Liver (tissue), 9 donors: ENCODE results near the gene GCGR. TPM values are rescaled to one million over a fixed set of nuclear protein-coding genes. Genes with fewer than 3 reads are reported as not detected.

Experiments
- DNase-seq: peaks from one replicate; pipeline ENCODE4 v3.0.0-alpha.2; 2017; ENCODE audit warnings: low spot score
- H3K27ac ChIP-seq, 2 donors: one replicate each; pipeline ENCODE4 v1.7.0; 2013; ENCODE audit warnings: inconsistent platforms in 2 of 2, low read length in 2 of 2, control low read depth in 1 of 2, low read depth in 1 of 2, mild to moderate bottlenecking in 1 of 2
- H3K27me3 ChIP-seq, 4 donors: one replicate each; pipeline versions ENCODE4 v1.6.1 to v1.7.0; 2013; ENCODE audit warnings: low read length in 3 of 4, inconsistent platforms in 1 of 4, mild to moderate bottlenecking in 1 of 4, moderate library complexity in 1 of 4; ENCODE audit not compliant: control insufficient read depth in 4 of 4, insufficient read depth in 4 of 4
- H3K36me3 ChIP-seq, 4 donors: one replicate each; pipeline versions ENCODE4 v1.6.1 to v1.7.0; 2013; ENCODE audit warnings: low read length in 3 of 4, mild to moderate bottlenecking in 3 of 4, low read depth in 1 of 4, moderate library complexity in 1 of 4; ENCODE audit not compliant: control insufficient read depth in 4 of 4, insufficient read depth in 3 of 4
- H3K4me1 ChIP-seq, 4 donors: one replicate each; pipeline versions ENCODE4 v1.6.1 to v1.7.0; 2013; ENCODE audit warnings: low read length in 3 of 4, mild to moderate bottlenecking in 3 of 4, moderate library complexity in 1 of 4; ENCODE audit not compliant: control insufficient read depth in 4 of 4, insufficient read depth in 4 of 4
- H3K4me3 ChIP-seq, 3 donors: one replicate each; pipeline versions ENCODE4 v1.6.1 to v1.7.0; 2013; ENCODE audit warnings: low read length in 3 of 3, control low read depth in 1 of 3, low read depth in 1 of 3, mild to moderate bottlenecking in 1 of 3
- H3K9ac ChIP-seq, 2 donors: one replicate each; pipeline ENCODE4 v1.7.0; 2013; ENCODE audit warnings: low read length in 2 of 2, mild to moderate bottlenecking in 2 of 2, moderate library complexity in 2 of 2, control low read depth in 1 of 2, low read depth in 1 of 2
- H3K9me3 ChIP-seq, 4 donors: one replicate each; pipeline versions ENCODE4 v1.6.1 to v1.7.0; 2013; ENCODE audit warnings: low read length in 3 of 4; ENCODE audit not compliant: control insufficient read depth in 4 of 4
- ATF3 ChIP-seq: IDR thresholded peaks from 2 replicates; pipeline ENCODE4 v1.6.1; 2016; ENCODE audit warnings: antibody characterized with exemption
- CTCF ChIP-seq: fragments of 150-350 bp; IDR thresholded peaks from 2 replicates; pipeline ENCODE4 v1.5.1; 2017; ENCODE audit warnings: improper control_type of control experiment, low read depth, low read length; ENCODE audit not compliant: missing input control
- EGR1 ChIP-seq, 2 donors: IDR thresholded peaks; 2 replicates each; pipeline ENCODE4 v1.6.1; 2016 to 2018; ENCODE audit warnings: antibody characterized with exemption in 2 of 2, low read depth in 2 of 2
- FOXA1 ChIP-seq: IDR thresholded peaks from 2 replicates; pipeline ENCODE4 v1.6.1; 2016; ENCODE audit warnings: antibody characterized with exemption
- FOXA2 ChIP-seq: IDR thresholded peaks from 2 replicates; pipeline ENCODE4 v1.6.1; 2016; ENCODE audit warnings: antibody characterized with exemption
- GABPA ChIP-seq, 2 donors: IDR thresholded peaks in 1 of 2; conservative IDR thresholded peaks in 1 of 2; 2 replicates each; pipeline ENCODE4 v1.6.1; 2016; ENCODE audit warnings: antibody characterized with exemption in 2 of 2, mild to moderate bottlenecking in 1 of 2, moderate library complexity in 1 of 2
- HNF4A ChIP-seq, 2 donors: conservative IDR thresholded peaks; 2 replicates each; pipeline ENCODE4 v1.6.1; 2016; ENCODE audit warnings: antibody characterized with exemption in 2 of 2, mild to moderate bottlenecking in 2 of 2
- HNF4G ChIP-seq: IDR thresholded peaks from 2 replicates; pipeline ENCODE4 v1.6.1; 2016; ENCODE audit warnings: antibody characterized with exemption
- JUND ChIP-seq, 2 donors: IDR thresholded peaks; 2 replicates each; pipeline ENCODE4 v1.6.1; 2016; ENCODE audit warnings: antibody characterized with exemption in 2 of 2
- MAX ChIP-seq: IDR thresholded peaks from 2 replicates; pipeline ENCODE4 v1.6.1; 2016; ENCODE audit warnings: antibody characterized with exemption
- NR2F2 ChIP-seq: IDR thresholded peaks from 2 replicates; pipeline ENCODE4 v1.6.1; 2016; ENCODE audit warnings: antibody characterized with exemption
- RAD21 ChIP-seq, 2 donors: IDR thresholded peaks; 2 replicates each; pipeline ENCODE4 v1.6.1; 2016; ENCODE audit warnings: antibody characterized with exemption in 2 of 2, mild to moderate bottlenecking in 2 of 2
- REST ChIP-seq: IDR thresholded peaks from 2 replicates; pipeline ENCODE4 v1.6.1; 2016; ENCODE audit warnings: antibody characterized with exemption, mild to moderate bottlenecking
- RXRA ChIP-seq, 2 donors: IDR thresholded peaks; 2 replicates each; pipeline ENCODE4 v1.6.1; 2017 to 2018; ENCODE audit warnings: antibody characterized with exemption in 2 of 2, mild to moderate bottlenecking in 1 of 2
- SP1 ChIP-seq: IDR thresholded peaks from 2 replicates; pipeline ENCODE4 v1.6.1; 2018; ENCODE audit warnings: antibody characterized with exemption, mild to moderate bottlenecking
- TAF1 ChIP-seq: conservative IDR thresholded peaks from 2 replicates; pipeline ENCODE4 v1.6.1; 2016; ENCODE audit warnings: antibody characterized with exemption, mild to moderate bottlenecking
- YY1 ChIP-seq: IDR thresholded peaks from 2 replicates; pipeline ENCODE4 v1.6.1; 2016; ENCODE audit warnings: antibody characterized with exemption, mild to moderate bottlenecking
- ZBTB33 ChIP-seq: IDR thresholded peaks from 2 replicates; pipeline ENCODE4 v1.6.1; 2016; ENCODE audit warnings: antibody characterized with exemption
- WGBS: extraction: QIAGEN DNeasy Blood & Tissue Kit; methylation state at CpG from one replicate; pipeline ENCODE4 v1.1.7; 2013; 5-methylcytosine and 5-hydroxymethylcytosine counted together
- polyA plus RNA-seq, 2 donors: library from polyadenylated mRNA; stranded (reverse) in 1 of 2; unstranded in 1 of 2; fragments of 200-250 nt in 1 of 2; fragments of >200 nt in 1 of 2; fragmentation: Nextera tagmentation in 1 of 2; extraction: Ambion mirVana in 1 of 2; gene quantifications; one replicate each; pipeline versions ENCODE4 v1.2.1 to v1.2.3, GENCODE V29; 2013 to 2015
- total RNA-seq, 2 donors: library from RNA; depleted of rRNA; stranded (reverse); fragments of >200 nt; gene quantifications; one replicate each; pipeline ENCODE4 v1.2.3, GENCODE V29; 2014
- donor health status: healthy.
- donor health status: healthy.
- donor health status: healthy.
- donor health status: healthy.
- donor health status: healthy.

Gene GCGR
- total and polyA plus RNA-seq, 4 donors: 20.7 to 72.0 (median 48.9) TPM

- no peak for TF ChIP-seq RXRA (IDR thresholded peaks at IDR 0.05)
- TF ChIP-seq RAD21 (IDR thresholded peaks at IDR 0.05): no peak
Observed at GRCh38 chr17:81841866-81842265, 37.9 kb downstream of the GCGR start (continued).

- H3K4me1 ChIP-seq: peaks cover 0 to 29% (median 19%) of the 10 kb centered on the region in 4 donors
- no peak overlapping the region for H3K4me3 ChIP-seq
- H3K36me3 ChIP-seq: peaks cover 29 to 46% (median 34%) of the 10 kb centered on the region in 4 donors
- peak overlapping the region; percentile 15 to 56 for H3K27ac ChIP-seq
- no peak for DNase-seq
- H3K9me3 ChIP-seq: no peaks in the 10 kb centered on the region
- H3K9ac ChIP-seq: no peak overlapping the region
- 94% methylated on average over 11 of the region's 11 CpGs for WGBS
- TF ChIP-seq YY1 (no peak), NR2F2 (no peak), CTCF (no peak), HNF4A (conservative IDR thresholded peaks at IDR 0.05) (no peak), JUND (IDR thresholded peaks at IDR 0.05) (no peak), FOXA1 (no peak), GABPA (IDR thresholded peaks at IDR 0.05 in 1 of 2, conservative IDR thresholded peaks at IDR 0.05 in 1 of 2) (no peak), ATF3 (no peak), REST (no peak), RXRA (IDR thresholded peaks at IDR 0.05) (no peak), SP1 (no peak), RAD21 (IDR thresholded peaks at IDR 0.05) (no peak), TAF1 (no peak), HNF4G (no peak), ZBTB33 (no peak), FOXA2 (no peak), EGR1 (IDR thresholded peaks at IDR 0.05; ENCODE audit: low read depth in 2 of 2) (no peak), MAX (no peak)
- no peaks in the 10 kb centered on the region for H3K27me3 ChIP-seq
Observed at GRCh38 chr17:81842378-81842724, 38.4 kb downstream of the GCGR start.
